GM10248 (cell line): ENCODE results near the gene CRYL1.

Experiments
- CTCF ChIA-PET: fragments of 300-600 bp; sonication (Branson Sonifier 250); formaldehyde crosslinking; extraction: SDS; loops from one replicate; lab custom pipeline; 2021; ENCODE audit warnings: antibody characterized with exemption; lab: Yijun Ruan, JAX
- POLR2A ChIA-PET: fragments of 350-650 bp; sonication (Branson Sonifier 250); formaldehyde crosslinking; extraction: SDS; loops from one replicate; lab custom pipeline; 2020; ENCODE audit warnings: antibody characterized with exemption; lab: Yijun Ruan, JAX
- DNase-seq: peaks from one replicate; pipeline ENCODE4 v3.0.0; 2012; ENCODE audit errors: extremely low spot score
- TF ChIP-seq, protein P1 (sequence below): IDR thresholded peaks from 2 replicates; pipeline ENCODE4 v1.5.1; 2012; ENCODE audit warnings: mild to moderate bottlenecking, low read depth; ENCODE audit errors: extremely low read depth, missing control alignments, control extremely low read depth

Gene CRYL1

GRCh38 chr13:20553311-20553710 lies 27.7 kb upstream of the CRYL1 start:
- CTCF ChIA-PET, result interaction anchor here (1.5 to 2.6 kb wide), 2 partner anchors 9 to 13 kb away, joined by 4 to 7 read pairs; partner anchors contain the start of gene IFT88
- TF ChIP-seq, protein P1, sequence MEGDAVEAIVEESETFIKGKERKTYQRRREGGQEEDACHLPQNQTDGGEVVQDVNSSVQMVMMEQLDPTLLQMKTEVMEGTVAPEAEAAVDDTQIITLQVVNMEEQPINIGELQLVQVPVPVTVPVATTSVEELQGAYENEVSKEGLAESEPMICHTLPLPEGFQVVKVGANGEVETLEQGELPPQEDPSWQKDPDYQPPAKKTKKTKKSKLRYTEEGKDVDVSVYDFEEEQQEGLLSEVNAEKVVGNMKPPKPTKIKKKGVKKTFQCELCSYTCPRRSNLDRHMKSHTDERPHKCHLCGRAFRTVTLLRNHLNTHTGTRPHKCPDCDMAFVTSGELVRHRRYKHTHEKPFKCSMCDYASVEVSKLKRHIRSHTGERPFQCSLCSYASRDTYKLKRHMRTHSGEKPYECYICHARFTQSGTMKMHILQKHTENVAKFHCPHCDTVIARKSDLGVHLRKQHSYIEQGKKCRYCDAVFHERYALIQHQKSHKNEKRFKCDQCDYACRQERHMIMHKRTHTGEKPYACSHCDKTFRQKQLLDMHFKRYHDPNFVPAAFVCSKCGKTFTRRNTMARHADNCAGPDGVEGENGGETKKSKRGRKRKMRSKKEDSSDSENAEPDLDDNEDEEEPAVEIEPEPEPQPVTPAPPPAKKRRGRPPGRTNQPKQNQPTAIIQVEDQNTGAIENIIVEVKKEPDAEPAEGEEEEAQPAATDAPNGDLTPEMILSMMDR, result no peak
- DNase-seq, result no peak
- POLR2A ChIA-PET, result no interaction called here

- no peak for DNase-seq
- TF ChIP-seq, protein P1, result no peak
- CTCF ChIA-PET, result interaction anchor here (0.7 to 1.6 kb wide), 2 partner anchors 11 to 56 kb away, joined by 3 read pairs; no protein-coding TSS in a partner anchor
- POLR2A ChIA-PET, result no interaction called here
These were observed 25.1 kb upstream of the CRYL1 start for GRCh38 chr13:20550799-20551198.

DNA sequence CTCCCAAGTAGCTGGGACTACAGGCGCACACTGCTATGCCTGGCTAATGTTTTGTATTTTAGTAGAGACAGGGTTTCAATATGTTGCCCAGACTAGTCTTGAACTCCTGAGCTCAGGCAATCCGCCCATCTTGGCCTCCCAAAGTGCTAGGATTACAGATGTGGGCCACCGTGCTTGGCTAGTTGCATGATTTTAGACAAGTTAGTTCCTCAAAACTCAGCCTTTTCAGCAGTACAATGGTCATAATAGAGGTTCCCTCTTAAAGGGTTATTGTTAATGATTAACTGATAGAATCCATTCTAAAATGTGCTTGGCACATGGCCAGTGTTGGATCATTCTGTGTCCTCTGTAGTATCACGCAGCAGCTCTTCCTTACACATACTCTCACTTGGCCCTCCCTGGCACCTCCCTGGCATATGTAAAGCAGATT lies 21.8 kb upstream of the CRYL1 start:
- ChIA-PET CTCF (no interaction called here), POLR2A (interaction anchor here (0.6 kb wide), 1 partner anchor 37 kb away, joined by 3 read pairs; no protein-coding TSS in a partner anchor)
- no peak for DNase-seq
- TF ChIP-seq, protein P1, result no peak

- ChIA-PET CTCF (no interaction called here), POLR2A (no interaction called here)
- no peak for DNase-seq
- TF ChIP-seq, protein P1, result no peak
These were observed 20.9 kb upstream of the CRYL1 start for GRCh38 chr13:20546556-20546955.

DNA sequence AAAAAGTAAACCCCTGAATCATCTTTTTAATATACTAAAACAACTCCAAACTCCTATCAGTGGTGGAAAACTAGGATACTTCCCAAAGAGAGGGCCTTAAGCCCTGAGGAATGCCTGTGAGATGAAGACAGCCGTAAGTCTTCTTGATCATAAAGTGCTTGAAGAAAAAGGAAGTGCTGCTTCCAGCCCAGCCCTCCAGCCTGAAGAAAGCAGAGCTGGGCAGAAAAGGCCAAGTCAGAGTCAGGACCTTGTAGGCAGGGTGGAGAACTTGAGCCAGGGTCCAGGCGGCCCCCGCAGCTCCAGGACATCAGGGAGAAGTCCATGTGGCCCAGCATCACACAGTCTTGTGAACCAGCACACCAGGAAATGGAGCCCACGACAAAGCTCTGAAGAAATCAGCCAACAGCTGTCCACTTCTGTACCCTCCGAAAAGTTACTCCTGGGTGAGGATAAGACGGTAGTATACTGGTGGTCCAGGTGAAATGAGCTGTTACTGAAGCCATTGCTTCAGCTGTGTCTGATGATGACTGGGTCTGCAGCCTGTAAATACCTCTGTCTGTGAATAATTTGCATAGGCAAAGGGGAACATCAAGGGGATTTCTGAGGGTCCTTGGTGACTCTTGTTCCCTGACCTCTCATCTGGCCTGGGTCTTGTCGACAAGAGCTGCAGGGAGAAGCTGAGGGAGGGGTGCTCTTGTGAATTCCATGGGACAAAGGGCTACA lies 18.7 kb upstream of the CRYL1 start:
- TF ChIP-seq, protein P1, result no peak
- peak; percentile 28 for DNase-seq
- POLR2A ChIA-PET, result no interaction called here
- CTCF ChIA-PET, result interaction anchor here (0.7 to 1.2 kb wide), 3 partner anchors 9 to 12 kb away, joined by 3 to 4 read pairs (median 4); no protein-coding TSS in a partner anchor

GRCh38 chr13:20536992-20537391 lies 11.3 kb upstream of the CRYL1 start:
- CTCF ChIA-PET, result interaction anchor here (1.3 kb wide), 1 partner anchor 11 kb away, joined by 3 read pairs; the partner anchor contains the start of gene CRYL1
- POLR2A ChIA-PET, result no interaction called here
- DNase-seq, result no peak
- TF ChIP-seq, protein P1, result no peak
